ENCODE measurements around the gene RSPO4.

The RSPO4 gene

GRCh38 chr20:940926-941325, 61.2 kb downstream of the RSPO4 start:
- no peak for DNase-seq

- no peak for DNase-seq
These were observed 62.5 kb downstream of the RSPO4 start for GRCh38 chr20:939606-940005.

DNA sequence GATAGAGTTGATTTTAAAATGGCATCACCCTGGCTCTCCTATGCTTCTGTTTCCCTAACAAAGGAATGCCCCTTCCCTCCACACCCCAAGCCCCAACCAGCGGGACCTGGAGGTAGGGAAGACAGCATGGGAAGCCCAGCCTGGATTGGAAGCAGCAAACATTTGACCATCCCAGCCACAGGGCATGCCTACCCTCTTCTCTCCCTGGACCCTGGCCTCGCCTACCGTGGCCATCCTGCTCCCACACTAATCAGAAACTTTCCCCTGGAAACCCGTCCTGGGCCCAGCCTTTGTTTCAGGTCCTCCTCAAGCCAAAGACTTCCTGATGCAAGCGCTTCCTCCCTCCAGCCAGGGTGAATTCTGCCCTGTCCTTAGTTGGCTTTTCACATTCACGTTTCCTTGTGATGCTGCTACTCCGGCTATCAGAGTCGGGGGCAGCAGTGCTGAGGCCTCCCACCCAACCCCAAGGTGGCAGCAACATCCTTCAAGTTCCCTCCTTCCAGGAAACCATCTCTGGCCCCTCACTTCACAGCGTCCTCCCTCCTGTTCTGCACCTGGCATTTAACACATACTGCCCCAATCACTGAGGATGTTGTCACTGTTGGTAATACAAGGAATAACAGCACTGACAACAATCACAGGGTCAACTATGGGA, 67.8 kb downstream of the RSPO4 start:
- no peak for DNase-seq

DNA sequence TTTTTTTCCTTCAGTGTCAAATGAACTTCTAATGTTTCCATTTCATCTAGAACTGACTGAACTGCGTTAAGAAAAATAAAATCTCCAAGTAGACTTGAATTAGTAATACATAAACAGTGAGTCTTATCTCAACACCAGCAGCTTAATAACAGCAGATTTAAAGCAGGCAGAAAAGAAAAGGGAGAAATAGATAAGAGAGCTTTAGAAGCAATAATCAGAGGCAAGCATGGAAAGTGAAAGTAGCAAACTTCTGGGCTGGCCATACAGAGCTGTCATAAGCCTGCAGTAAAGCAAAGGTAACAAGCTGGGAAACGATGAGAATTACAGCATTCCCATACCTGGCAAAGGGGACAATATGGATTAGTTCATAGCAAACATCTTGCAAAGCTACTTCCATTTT, 69.1 kb downstream of the RSPO4 start:
- no peak for DNase-seq

DNA sequence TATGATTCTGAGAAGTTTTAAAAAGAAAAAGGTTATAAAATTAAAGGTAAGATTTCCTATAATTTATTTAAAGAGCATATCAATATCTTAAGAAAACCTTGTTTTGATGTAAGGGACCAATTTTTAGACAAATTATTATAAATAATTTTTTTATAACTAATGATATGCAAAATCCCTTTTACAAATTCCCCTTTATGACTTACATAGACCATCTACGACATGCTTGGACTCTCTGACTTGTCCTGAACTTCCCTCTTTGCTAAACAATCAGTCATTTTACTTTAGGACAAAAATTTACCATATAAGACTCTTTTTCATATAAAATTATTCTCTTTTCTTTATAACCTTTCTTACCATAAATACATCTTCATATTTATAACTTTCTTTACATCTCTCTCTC, 70.7 kb downstream of the RSPO4 start:
- peak in 3 of 4 experiments; percentile 35 to 51 (median 41) for DNase-seq

DNA sequence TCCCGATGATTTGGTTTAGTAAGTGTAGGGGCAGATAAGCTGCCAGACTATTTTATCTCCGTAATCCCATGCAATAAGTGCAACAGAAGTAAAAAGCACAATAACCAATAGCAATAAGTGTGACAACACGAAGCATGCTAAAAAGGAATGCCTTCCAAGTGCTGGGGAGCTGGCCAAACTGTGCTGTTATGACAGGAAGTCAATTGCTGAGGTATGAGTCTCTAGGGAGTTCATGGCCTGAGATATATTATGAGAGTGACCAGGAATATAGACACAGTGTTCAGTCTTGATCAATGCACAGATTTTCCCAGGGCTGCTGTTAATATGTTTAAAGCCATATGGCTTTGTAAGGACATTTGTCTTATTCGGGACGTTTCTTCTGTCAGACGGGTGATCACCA, 75.4 kb downstream of the RSPO4 start:
- DNase-seq, result no peak

DNA sequence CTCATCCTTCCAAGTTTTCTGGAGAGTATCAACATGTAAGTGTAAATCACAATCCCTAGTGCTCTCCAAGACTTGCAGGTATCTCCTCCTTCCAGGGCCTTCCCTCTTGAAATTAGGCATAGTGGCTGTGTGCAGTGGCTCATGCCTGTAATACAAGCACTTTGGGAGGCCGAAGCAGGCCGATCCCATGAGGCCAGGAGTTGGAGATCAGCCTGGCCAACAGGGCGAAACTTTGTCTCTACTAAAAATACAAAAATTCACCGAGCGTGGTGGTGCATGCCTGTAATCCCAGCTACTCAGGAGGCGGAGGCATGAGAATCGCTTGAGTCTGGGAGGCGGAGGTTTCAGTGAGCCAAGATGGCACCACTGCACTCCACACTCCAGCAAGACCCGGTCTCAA, 76.6 kb downstream of the RSPO4 start:
- no peak for DNase-seq

DNA sequence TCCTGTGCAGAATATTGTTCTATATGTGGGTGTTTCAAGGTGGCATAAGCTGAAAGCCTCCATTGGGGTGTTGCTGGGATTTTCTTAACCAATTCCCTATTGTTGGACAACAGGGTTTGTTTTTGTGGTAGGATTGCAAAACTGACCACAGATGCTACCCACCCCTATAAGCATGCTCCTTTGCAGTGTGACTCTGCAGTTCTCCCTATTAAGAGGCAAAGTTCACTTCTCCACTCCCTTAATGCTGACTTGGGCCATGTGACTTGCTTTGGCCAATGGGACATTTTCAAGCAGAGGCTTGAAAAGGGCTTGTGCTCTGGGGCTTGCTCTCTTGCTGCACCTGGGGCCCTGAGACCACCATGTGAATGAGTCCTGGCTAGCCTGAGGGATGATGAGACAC, 77.5 kb downstream of the RSPO4 start:
- peak; percentile 64 to 88 (median 82) for DNase-seq

- peak in 1 of 4 experiments; percentile 18 for DNase-seq
These were observed 79.3 kb downstream of the RSPO4 start for GRCh38 chr20:922781-923180.

DNA sequence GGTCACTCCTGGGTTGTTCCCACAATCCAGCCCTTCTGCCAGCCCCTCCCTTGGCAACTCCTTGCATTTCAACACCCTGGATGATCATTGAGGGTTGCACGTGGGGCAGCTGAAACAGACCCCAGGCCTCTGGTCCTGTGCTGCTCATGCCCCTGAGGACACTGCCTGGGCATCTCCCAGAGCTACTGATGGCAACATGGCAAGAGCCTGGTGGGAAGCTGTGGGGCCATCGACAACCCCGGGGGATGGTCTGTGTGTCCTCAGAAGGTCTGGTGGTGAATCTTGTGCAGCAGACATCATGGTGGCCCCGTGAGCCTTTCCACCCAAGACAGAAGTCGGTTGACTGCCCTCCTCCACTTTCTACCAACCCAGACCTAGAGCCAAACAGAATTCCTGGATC, 81.0 kb downstream of the RSPO4 start:
- no peak for DNase-seq

- DNase-seq, result peak; percentile 27 to 57 (median 40)
These were observed 81.8 kb downstream of the RSPO4 start for GRCh38 chr20:920311-920710.

- no peak for DNase-seq
These were observed 82.6 kb downstream of the RSPO4 start for GRCh38 chr20:919491-919916.

- no peak for DNase-seq
These were observed 84.7 kb downstream of the RSPO4 start for GRCh38 chr20:917416-917815.

GRCh38 chr20:916825-917224, 85.3 kb downstream of the RSPO4 start:
- DNase-seq, result no peak

- peak in 3 of 4 experiments; percentile 26 to 57 (median 47) for DNase-seq
These were observed 85.8 kb downstream of the RSPO4 start, which contains the start of gene ANGPT4 for GRCh38 chr20:916125-916799. Gene ANGPT4, minus strand, starts transcription at chr20:916334. Its CDS starts 120 bp downstream, at chr20:916214.

DNA sequence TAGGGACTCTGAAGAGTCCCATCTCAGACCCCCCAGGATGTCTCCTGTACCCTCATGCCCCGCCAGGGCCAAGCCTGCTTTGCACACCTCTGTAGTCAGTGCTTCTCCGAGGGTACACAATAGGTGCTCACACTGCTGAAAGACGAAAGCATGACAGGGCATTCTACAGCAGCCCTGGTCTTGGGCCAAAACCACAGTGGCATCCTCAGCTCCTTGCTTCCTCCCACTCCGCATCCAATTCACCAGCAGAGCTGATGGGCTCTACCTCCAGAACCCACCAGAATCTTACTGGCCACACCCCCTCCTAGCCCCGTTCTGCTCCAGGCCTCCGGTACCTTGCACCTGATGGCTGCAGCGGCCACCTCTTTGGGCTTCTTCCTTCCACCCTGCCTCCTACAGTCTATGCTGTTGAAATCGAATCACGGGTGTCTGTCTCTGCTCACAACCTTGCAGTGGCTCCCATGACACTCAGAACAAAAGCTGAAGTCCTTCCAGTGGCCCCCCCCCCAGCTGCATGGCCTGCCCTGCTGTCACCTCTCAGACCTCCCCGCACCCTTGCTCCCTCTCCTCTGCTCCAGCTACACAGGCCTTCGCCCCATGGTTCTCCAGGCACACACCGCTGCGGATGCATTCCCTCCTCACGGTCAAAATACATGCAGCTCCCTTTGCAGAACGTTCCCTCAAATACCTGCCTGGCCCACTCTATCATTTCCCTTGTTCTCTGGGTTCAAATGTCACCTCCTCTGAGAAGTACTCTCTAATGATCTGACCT, 87.2 kb downstream of the RSPO4 start:
- DNase-seq, result peak in 3 of 4 experiments; percentile 34 to 62 (median 57)

DNA sequence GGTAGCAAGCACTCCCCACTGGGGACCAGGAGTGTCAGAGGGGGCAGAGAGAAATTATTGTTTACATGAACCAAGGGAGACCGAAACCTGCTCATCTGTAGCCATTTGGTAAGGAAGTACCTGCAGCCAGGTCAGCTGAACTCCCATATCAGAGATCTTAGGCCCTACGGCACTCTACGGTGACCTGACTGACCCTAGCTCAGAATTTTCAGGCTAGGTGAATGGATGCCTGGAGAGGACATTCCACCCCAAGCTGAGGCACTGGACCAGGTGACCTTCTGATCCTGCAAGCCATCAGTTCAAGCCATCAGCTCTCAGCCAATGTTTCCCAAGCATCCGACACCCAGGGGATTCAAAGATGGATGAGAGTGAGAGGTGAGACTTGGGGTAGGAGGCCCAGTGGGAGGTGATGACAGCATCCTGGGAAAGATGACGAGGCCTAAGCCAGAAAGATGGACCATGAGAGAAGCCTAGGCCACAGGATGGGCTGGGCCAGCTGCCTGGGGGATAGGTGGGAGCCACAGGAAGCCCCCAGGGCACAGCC, 88.7 kb downstream of the RSPO4 start:
- no peak for DNase-seq

DNA sequence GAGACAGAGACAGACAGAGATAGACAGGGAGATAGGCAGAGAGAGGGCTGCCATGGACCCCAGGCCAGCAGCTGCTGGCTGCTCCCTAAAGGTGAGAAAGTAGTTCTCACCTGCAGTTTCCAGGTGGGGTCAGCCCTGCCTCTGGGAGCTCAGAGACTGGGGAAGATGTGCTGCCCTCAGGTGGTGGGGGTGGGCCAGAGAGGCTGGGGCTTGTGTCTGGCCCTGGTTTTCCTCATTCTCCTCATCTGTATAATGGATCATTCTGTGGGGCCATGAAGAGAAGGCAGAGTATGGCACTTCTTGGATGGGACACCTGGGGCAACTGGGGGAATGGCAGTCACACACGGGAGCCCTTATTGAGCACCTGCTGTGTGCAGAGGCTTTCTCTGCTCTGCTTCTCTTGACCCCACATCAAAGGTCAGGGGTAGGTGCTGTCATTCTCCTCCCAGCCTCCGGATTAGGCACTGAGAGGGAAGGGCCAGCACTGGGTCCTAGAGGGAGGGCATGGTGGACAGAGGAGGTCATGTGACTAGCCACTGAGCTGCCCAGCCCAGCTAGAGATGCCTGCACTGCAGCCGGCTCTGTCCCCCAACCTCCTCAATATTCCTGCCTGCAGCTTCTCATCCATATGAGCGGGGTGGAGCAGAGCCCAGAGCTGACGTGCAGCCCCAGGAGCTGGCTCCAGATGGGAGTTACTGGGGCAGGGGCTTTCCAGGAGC, 90.1 kb downstream of the RSPO4 start:
- DNase-seq, result no peak

- DNase-seq, result no peak
These were observed 91.0 kb downstream of the RSPO4 start for GRCh38 chr20:910870-911770.

GRCh38 chr20:910132-910869, 91.8 kb downstream of the RSPO4 start:
- no peak for DNase-seq

DNA sequence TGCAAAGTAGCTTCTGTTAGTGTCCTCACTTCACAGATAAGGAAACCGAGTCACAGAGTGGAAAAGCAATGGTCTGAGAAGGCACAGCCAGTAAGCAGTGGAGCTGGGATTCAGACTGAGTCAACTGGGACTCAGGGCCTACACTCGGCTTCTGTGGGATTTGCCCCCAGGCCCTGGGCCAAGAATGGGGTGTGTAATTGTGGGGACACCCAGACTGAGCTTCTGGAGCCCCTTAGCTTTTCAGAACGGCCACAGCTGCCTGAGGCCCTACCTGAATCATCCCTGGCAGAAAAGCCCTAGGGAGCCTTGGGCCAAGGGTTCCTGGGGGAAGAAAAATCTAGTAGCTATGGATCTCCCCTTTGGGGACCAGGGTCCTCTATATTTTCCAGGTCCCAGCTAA, 92.5 kb downstream of the RSPO4 start:
- DNase-seq, result no peak
